HT-29 (cell line): Measurements from ENCODE around the gene NEAT1. TPM values are rescaled to one million over a fixed set of nuclear protein-coding genes. Genes with fewer than 3 reads are reported as not detected.

Source experiments
- small RNA-seq: library from RNA; depleted of rRNA; stranded (forward); fragments of <200 nt; gene quantifications from one replicate; pipeline ENCODE3, GENCODE V24; 2014
- total RNA-seq: library from RNA; depleted of rRNA; stranded (reverse); fragments of >200 nt; shearing (Covaris generic); gene quantifications from 2 replicates; pipeline ENCODE4 v1.2.3, GENCODE V29; 2014; rRNA removed

Gene NEAT1
- total RNA-seq, 1 experiment from 2014 or later, result 61.5 TPM

Small RNA genes within 50 kb of the gene (small RNA-seq; reads per million reads assigned to genes)
- not detected for gene RF01684

Other genes with a start within 250 kb of the NEAT1 start
- 594 and 654 TPM in 2 replicates for gene CAPN1, start 240.9 kb upstream of the NEAT1 start, total RNA-seq
- 24.8 and 27.5 TPM in 2 replicates for gene POLA2, start 160.8 kb upstream of the NEAT1 start, total RNA-seq
- 30.9 and 36.5 TPM in 2 replicates for gene CDC42EP2, start 107.9 kb upstream of the NEAT1 start, total RNA-seq
- gene DPF2, start 88.9 kb upstream of the NEAT1 start, total RNA-seq, result 28.8 and 30.2 TPM in 2 replicates
- gene TIGD3, start 68.0 kb upstream of the NEAT1 start, total RNA-seq, result 2.9 and 3.0 TPM in 2 replicates
- gene SLC25A45, start 40.2 kb upstream of the NEAT1 start, total RNA-seq, result 5.8 and 8.8 TPM in 2 replicates
- 102 and 106 TPM in 2 replicates for gene FRMD8, start 36.2 kb upstream of the NEAT1 start, total RNA-seq
- gene MALAT1, start 76.2 kb downstream of the NEAT1 start, total RNA-seq, result 1,827 and 2,040 TPM in 2 replicates
- 177 and 182 TPM in 2 replicates for gene SCYL1, start 102.3 kb downstream of the NEAT1 start, total RNA-seq
- 146 and 164 TPM in 2 replicates for gene LTBP3, start 135.6 kb downstream of the NEAT1 start, total RNA-seq
- 137 and 158 TPM in 2 replicates for gene ZNRD2, start 147.7 kb downstream of the NEAT1 start, total RNA-seq
- 122 and 127 TPM in 2 replicates for gene FAM89B, start 149.7 kb downstream of the NEAT1 start, total RNA-seq
- 125 and 149 TPM in 2 replicates for gene EHBP1L1, start 153.3 kb downstream of the NEAT1 start, total RNA-seq
- 1.2 and 2.5 TPM in 2 replicates for gene KCNK7, start 173.0 kb downstream of the NEAT1 start, total RNA-seq
- gene MAP3K11, start 191.4 kb downstream of the NEAT1 start, total RNA-seq, result 129 and 134 TPM in 2 replicates
- gene PCNX3, start 193.0 kb downstream of the NEAT1 start, total RNA-seq, result 87.6 and 102 TPM in 2 replicates
- 79.1 and 95.3 TPM in 2 replicates for gene SIPA1, start 215.3 kb downstream of the NEAT1 start, total RNA-seq
- 87.3 and 112 TPM in 2 replicates for gene RELA, start 240.1 kb downstream of the NEAT1 start, total RNA-seq